ENCODE results near the gene C2CD4B.
A peak's percentile ranks its signal among the peaks of the same experiment; 100 is the strongest.

Gene C2CD4B

DNA sequence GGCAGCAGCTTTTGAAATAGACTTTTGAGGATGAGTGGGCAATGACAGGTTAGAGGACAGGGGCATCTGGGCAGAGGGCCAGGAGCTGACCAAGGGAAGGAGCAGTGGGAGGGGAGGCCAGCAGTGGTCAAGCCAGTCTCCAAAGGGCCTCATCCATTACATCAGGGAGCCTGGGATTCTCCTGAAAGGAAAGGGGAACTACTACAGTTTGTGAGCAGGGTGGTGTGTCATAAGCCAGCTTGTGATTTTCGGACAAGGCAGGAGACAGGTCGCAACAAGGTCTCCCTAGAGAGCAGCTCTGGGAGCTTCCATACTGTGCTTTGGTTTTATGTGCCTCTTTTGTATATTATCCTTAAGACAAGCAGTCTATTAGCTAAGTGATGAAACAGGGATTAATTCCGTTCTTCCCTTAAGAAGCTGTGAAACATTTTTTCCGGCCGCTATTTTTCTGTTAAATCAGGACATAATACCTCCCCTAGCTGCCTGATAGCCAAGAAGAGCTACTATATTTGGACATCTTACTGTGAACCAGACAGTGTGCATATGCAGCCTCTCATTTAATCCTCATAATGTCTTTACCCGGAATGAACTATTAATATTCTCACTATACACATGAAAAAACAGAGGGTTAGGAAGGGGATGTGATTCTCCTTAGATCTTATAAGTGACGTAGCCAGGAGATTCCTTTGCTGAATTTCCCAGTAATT, 46.4 kb downstream of the C2CD4B start:
- H3K4me3 ChIP-seq (ENCODE audit: control insufficient read depth, low read depth, low read length): no peak overlapping the region
- DNase-seq (ENCODE audit: low read depth): peak; percentile 36
- TF ChIP-seq, protein P1, sequence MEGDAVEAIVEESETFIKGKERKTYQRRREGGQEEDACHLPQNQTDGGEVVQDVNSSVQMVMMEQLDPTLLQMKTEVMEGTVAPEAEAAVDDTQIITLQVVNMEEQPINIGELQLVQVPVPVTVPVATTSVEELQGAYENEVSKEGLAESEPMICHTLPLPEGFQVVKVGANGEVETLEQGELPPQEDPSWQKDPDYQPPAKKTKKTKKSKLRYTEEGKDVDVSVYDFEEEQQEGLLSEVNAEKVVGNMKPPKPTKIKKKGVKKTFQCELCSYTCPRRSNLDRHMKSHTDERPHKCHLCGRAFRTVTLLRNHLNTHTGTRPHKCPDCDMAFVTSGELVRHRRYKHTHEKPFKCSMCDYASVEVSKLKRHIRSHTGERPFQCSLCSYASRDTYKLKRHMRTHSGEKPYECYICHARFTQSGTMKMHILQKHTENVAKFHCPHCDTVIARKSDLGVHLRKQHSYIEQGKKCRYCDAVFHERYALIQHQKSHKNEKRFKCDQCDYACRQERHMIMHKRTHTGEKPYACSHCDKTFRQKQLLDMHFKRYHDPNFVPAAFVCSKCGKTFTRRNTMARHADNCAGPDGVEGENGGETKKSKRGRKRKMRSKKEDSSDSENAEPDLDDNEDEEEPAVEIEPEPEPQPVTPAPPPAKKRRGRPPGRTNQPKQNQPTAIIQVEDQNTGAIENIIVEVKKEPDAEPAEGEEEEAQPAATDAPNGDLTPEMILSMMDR (conservative IDR thresholded peaks at IDR 0.05; ENCODE audit: control insufficient read depth, insufficient read depth, low read depth, low read length): no peak

DNA sequence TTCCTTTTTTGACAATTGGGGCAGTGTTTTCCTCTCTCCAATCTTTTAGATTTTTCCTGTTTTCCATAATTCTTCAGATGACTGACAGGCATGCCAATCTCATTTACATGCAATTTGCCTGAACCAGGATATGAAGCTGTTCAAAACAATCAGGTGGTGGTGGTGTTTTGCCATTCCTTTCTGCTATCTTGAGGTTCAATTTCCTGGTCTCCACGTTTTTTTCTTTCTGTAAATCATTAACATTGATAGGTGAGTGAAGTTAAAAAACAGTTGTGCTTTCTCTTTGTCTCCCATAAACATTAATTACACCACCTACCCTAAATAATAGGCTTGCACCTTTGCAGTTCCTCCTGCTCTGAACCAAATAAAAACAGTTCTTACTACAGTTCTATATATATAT, 49.2 kb downstream of the C2CD4B start:
- DNase-seq (ENCODE audit: low read depth): no peak
- H3K4me3 ChIP-seq (ENCODE audit: control insufficient read depth, low read depth, low read length): no peak overlapping the region
- TF ChIP-seq, protein P1 (conservative IDR thresholded peaks at IDR 0.05; ENCODE audit: control insufficient read depth, insufficient read depth, low read depth, low read length): no peak
